Measurements from ENCODE around the gene NIT2.
"Not testable (repeated sequence)": the region's sequence is repeated elsewhere in the genome, so short reads cannot be mapped to it uniquely, and the experiment has no call there.

NIT2 gene

GRCh38 chr3:100338911-100339310, 4.4 kb downstream of the NIT2 start:
- no peak for DNase-seq (ENCODE audit: low spot score)

GRCh38 chr3:100339786-100340185, 5.2 kb downstream of the NIT2 start:
- DNase-seq (ENCODE audit: low spot score) = no peak

- DNase-seq (ENCODE audit: low spot score) = no peak
Observed at GRCh38 chr3:100340527-100340926, 6.0 kb downstream of the NIT2 start.

- DNase-seq (ENCODE audit: low spot score) = no peak
Observed at GRCh38 chr3:100348727-100349126, 14.2 kb downstream of the NIT2 start.

- DNase-seq (ENCODE audit: low spot score) = not testable (repeated sequence)
Observed at GRCh38 chr3:100351770-100352169, 17.2 kb downstream of the NIT2 start.

- no peak for DNase-seq (ENCODE audit: low spot score)
Observed at GRCh38 chr3:100352296-100353231, 18.0 kb downstream of the NIT2 start.

GRCh38 chr3:100354850-100355249, 20.3 kb downstream of the NIT2 start:
- DNase-seq (ENCODE audit: low spot score) = no peak

- no peak for DNase-seq (ENCODE audit: low spot score)
Observed at GRCh38 chr3:100358413-100358812, 23.9 kb downstream of the NIT2 start.

- DNase-seq (ENCODE audit: low spot score) = no peak
Observed at GRCh38 chr3:100359035-100359434, 24.5 kb downstream of the NIT2 start.

- DNase-seq (ENCODE audit: low spot score) = no peak
Observed at GRCh38 chr3:100360757-100361496, 26.4 kb downstream of the NIT2 start.

- no peak for DNase-seq (ENCODE audit: low spot score)
Observed at GRCh38 chr3:100361897-100362296, 27.3 kb downstream of the NIT2 start.

GRCh38 chr3:100364421-100364820, 29.9 kb downstream of the NIT2 start:
- no peak for DNase-seq (ENCODE audit: low spot score)

GRCh38 chr3:100366424-100366823, 31.9 kb downstream of the NIT2 start:
- no peak for DNase-seq (ENCODE audit: low spot score)

GRCh38 chr3:100368441-100368840, 33.9 kb downstream of the NIT2 start:
- no peak for DNase-seq (ENCODE audit: low spot score)

GRCh38 chr3:100370756-100371155, 36.2 kb downstream of the NIT2 start:
- no peak for DNase-seq (ENCODE audit: low spot score)

- DNase-seq (ENCODE audit: low spot score) = no peak
Observed at GRCh38 chr3:100374521-100374920, 40.0 kb downstream of the NIT2 start.

- DNase-seq (ENCODE audit: low spot score) = no peak
Observed at GRCh38 chr3:100376301-100376700, 41.7 kb downstream of the NIT2 start.

GRCh38 chr3:100384733-100385525, 50.4 kb downstream of the NIT2 start:
- DNase-seq (ENCODE audit: low spot score) = no peak

GRCh38 chr3:100386437-100387074, 52.0 kb downstream of the NIT2 start:
- DNase-seq (ENCODE audit: low spot score) = no peak

GRCh38 chr3:100389025-100389424, 54.5 kb downstream of the NIT2 start:
- no peak for DNase-seq (ENCODE audit: low spot score)

- DNase-seq (ENCODE audit: low spot score) = no peak
Observed at GRCh38 chr3:100395679-100396431, 61.3 kb downstream of the NIT2 start.

All from cerebellar cortex (tissue), 1 donor.